ES-I3 (cell line): ENCODE results near the gene STK39.

Experiments used
- H3K36me3 ChIP-seq: 2 replicates; pipeline ENCODE4 v1.6.1; 2013; ENCODE audit warnings: mild to moderate bottlenecking, low read length, control low read depth, moderate library complexity; ENCODE audit not compliant: insufficient read depth
- H3K4me1 ChIP-seq: 2 replicates; pipeline ENCODE4 v1.6.1; 2013; ENCODE audit warnings: mild to moderate bottlenecking, control low read depth, low read length; ENCODE audit not compliant: insufficient read depth
- H3K9ac ChIP-seq: 2 replicates; pipeline ENCODE4 v1.6.1; 2013; ENCODE audit warnings: low read depth, mild to moderate bottlenecking, low read length, moderate library complexity
- H3K9me3 ChIP-seq: 2 replicates; pipeline ENCODE4 v1.6.1; 2013; ENCODE audit warnings: mild to moderate bottlenecking, low read length, moderate library complexity; ENCODE audit not compliant: control insufficient read depth, insufficient read depth

The STK39 gene

DNA sequence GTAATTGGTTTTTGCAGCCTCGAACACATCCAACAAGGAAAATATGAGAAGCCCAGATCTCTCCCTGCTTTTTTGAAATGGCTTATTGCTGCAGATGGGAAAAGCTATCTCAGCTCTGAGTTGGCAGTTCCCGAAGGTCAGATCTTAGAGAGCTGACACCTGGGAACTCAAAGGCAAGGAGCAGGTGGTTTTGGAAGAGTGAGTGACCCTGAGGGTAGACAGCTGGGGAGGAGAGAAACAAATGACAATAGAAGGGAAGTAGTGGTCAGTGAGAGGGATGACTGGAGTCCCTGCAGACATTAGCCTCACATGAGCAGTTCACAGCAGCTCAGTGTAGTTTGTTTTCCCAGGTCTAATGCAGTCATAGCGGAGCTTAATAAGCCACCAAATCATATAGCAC, 317.9 kb downstream of the STK39 start:
- Histone ChIP-seq H3K9ac (no peak overlapping the region), H3K9me3 (no peaks in the 10 kb centered on the region), H3K36me3 (no peaks in the 10 kb centered on the region), H3K4me1 (no peaks in the 10 kb centered on the region)

DNA sequence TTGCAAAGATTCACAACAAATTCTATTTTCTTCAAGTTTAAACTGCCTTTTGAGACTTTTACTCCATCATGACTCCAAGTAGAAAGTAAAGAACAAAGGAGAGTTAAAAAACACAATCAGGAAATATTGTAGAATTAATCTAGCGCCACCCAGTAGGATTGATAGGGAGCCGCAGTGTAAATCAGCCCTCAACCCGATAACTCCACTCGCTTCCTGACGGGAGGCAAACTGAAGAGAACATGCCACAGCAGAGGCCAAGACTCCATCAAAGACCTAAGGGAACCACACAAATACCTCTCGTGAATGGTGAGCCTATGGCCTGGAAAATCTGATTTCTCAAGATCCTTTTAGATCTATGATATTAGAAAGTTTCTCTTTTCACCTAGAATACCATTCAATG, 319.0 kb downstream of the STK39 start:
- no peaks in the 10 kb centered on the region for H3K4me1 ChIP-seq
- H3K9ac ChIP-seq: no peak overlapping the region
- no peaks in the 10 kb centered on the region for H3K9me3 ChIP-seq
- no peaks in the 10 kb centered on the region for H3K36me3 ChIP-seq

DNA sequence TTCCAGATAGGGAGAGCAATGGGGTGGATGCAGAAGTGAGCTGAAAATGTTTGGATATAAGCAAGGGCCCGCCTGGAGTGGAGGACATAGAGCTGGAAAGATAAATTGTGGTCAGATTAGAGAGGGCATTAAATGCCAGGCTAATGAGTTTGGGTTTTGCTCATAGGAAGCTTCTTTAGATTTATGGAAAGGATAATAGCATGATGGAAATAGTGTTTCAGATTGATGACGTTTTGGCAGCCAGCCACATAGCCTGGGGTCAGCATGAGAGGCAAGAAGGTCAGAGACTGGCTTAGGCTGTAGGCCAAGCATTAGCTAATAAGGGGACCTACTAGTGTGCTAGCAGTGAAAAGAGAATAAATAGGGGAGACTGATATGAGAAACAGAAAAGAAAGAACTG, 321.6 kb downstream of the STK39 start:
- H3K9me3 ChIP-seq: no peaks in the 10 kb centered on the region

DNA sequence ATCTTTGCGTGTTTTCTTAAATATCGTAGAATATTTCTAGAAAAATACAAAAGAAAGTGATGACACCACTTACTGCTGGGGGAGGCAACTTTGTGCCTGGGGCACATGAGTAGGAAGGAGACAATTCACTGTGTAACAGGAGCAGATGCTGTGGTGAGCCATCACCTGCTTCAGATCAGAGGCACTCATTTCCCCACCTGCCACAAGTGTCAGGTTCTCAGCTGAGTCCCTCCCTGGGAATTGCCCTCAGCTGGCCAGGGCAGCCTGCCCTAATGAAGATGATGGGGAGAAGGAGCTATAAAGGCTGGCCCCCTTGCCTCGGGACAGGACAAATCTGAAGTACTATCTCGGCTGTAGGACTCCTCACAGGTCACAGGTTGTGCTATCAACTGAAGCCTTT, 322.8 kb downstream of the STK39 start:
- Histone ChIP-seq H3K9ac (no peak overlapping the region), H3K9me3 (no peaks in the 10 kb centered on the region), H3K4me1 (no peaks in the 10 kb centered on the region), H3K36me3 (no peaks in the 10 kb centered on the region)

More for the DNA sequence above, 321.6 kb downstream of the STK39 start:
- H3K9ac ChIP-seq: no peak overlapping the region
- H3K4me1 ChIP-seq: no peaks in the 10 kb centered on the region
- no peaks in the 10 kb centered on the region for H3K36me3 ChIP-seq

DNA sequence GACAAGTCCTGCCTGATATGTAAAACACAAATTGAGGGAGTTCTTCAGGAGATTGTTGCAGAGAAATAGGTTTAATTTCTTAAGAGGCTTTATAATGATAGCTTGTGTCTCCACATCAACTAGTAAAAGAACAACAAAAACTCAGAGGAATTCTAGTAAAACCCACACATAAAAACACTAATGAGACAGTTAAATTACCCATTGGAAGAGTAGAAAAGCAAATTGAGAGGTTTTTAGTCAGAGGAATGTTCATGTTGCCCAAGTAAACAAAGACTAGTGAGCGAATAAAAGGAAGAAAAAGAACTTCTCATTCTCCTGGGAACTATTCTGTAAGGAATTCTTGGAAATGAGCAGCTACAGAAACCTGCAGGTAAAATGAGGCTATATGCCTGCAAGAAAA, 330.6 kb downstream of the STK39 start:
- Histone ChIP-seq H3K4me1 (no peaks in the 10 kb centered on the region), H3K9ac (no peak overlapping the region), H3K9me3 (no peaks in the 10 kb centered on the region), H3K36me3 (no peaks in the 10 kb centered on the region)

DNA sequence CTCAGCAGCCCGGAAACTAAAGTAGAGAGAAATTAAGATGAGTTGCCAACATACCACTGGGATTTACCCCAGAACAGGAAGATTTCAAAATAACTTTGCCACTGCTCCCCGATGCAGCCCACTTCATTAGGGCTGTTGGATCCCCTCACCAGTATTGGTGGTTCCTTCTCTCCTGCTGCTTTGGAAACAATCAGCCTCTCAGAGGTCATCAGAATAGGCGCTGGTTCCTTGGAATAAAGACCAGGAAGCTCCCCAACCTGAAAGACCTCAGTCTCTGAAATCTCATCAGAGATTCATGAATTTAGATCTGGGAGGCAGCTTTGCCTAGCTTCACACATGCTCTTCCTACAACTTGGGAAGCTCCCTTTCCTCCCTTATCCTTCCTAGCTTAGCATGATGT, 332.4 kb downstream of the STK39 start:
- Histone ChIP-seq H3K9ac (no peak overlapping the region), H3K36me3 (no peaks in the 10 kb centered on the region), H3K9me3 (no peaks in the 10 kb centered on the region), H3K4me1 (no peaks in the 10 kb centered on the region)

DNA sequence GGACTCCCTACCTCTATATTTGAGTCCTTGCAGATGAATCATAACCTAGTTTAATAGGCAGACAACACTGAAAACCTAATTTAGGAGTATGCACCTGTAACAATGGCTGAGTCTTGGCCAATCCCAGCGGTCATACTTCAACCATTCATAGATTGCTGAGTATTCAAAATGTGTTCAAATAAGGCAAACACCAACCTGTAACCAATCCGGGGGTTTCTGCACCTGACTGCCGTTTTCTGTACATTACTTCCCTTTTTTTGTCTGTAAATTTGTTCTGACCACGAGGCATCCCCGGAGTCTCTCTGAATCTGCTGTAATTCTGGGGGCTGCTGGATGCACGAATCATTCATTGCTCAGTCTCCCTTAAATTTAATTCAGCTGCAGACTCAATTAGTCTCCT, 338.6 kb downstream of the STK39 start:
- H3K9me3 ChIP-seq: no peaks in the 10 kb centered on the region
- H3K9ac ChIP-seq: no peak overlapping the region
- no peaks in the 10 kb centered on the region for H3K36me3 ChIP-seq
- no peaks in the 10 kb centered on the region; the same call in 1 of the 2 replicates for H3K4me1 ChIP-seq

DNA sequence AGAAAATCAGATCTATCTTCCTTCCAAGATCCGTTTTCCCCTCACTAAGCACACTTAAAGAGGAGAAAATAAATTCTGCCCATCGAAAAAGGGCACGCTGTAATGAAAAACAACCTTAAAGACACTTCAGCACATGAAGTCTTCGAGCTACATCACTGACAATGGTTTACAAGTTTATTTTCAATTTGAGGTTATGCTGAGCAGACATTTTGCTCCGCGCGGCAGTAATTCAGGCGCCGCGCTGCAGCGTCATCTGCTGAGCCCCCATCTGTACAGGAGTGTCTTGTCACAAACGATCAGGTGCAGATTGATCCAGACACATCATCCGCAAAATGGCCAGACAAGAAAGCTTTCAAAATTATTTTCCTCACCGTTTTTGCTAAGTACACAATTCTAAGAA, 341.7 kb downstream of the STK39 start:
- no peaks in the 10 kb centered on the region; the same call in 1 of the 2 replicates for H3K4me1 ChIP-seq
- H3K9ac ChIP-seq: no peak overlapping the region
- H3K9me3 ChIP-seq: no peaks in the 10 kb centered on the region
- no peaks in the 10 kb centered on the region for H3K36me3 ChIP-seq
